Colonic mucosa (tissue), 4 donors: ENCODE data around the gene TXNIP. TPM values are rescaled to one million over a fixed set of nuclear protein-coding genes. Genes with fewer than 3 reads are reported as not detected.

Experiments
- DNase-seq: peaks from one replicate; pipeline ENCODE4 v3.0.0-alpha.2; 2020
- H3K27ac ChIP-seq: fragments of 200-600 bp; one replicate; pipeline ENCODE4 v1.8.0; 2021
- H3K27me3 ChIP-seq: fragments of 200-600 bp; one replicate; pipeline ENCODE4 v1.8.0; 2021
- H3K36me3 ChIP-seq: fragments of 200-600 bp; one replicate; pipeline ENCODE4 v1.8.0; 2021
- H3K4me1 ChIP-seq: fragments of 200-600 bp; one replicate; pipeline ENCODE4 v1.8.0; 2021; ENCODE audit warnings: mild to moderate bottlenecking
- H3K4me3 ChIP-seq: fragments of 200-600 bp; one replicate; pipeline ENCODE4 v1.8.0; 2021
- H3K9ac ChIP-seq, 2 donors: one replicate each; pipeline ENCODE4 v1.7.0; 2013; ENCODE audit warnings: control low read depth in 2 of 2, low read depth in 2 of 2, low read length in 2 of 2
- H3K9me3 ChIP-seq: fragments of 200-600 bp; one replicate; pipeline ENCODE4 v1.8.0; 2021
- intact Hi-C: fragments of 100-400 bp; cut with DNase I; formaldehyde crosslinking; loops from one replicate; pipeline ENCODE4 v1.14.1; 2022
- total RNA-seq, 2 donors: library from RNA; stranded (reverse); fragmentation: NEBNext Ultra II Directional in 1 of 2; extraction: Animal tissue kit (Norgen Biotek cat#: 25700) in 1 of 2; gene quantifications; one replicate each; pipeline ENCODE4 v1.2.1, GENCODE V29; 2021
- TF ChIP-seq, protein P1 (sequence below): fragments of 200-600 bp; IDR thresholded peaks from one replicate; pipeline ENCODE4 v1.8.0; 2022; ENCODE audit warnings: antibody characterized with exemption, mild to moderate bottlenecking
- donor health status: healthy.
- donor health status: DM: no; HTN: no; CAD: no.
- donor health status: DM: no; HTN: no; CAD: no.

TXNIP gene
- total RNA-seq, 2 donors from 2014 or later: 302 to 496 TPM

GRCh38 chr1:145962157-145963102, 33.9 kb downstream of the TXNIP start:
- Histone ChIP-seq H3K4me3 (peak overlapping the region; percentile 34), H3K36me3 (no peaks in the 10 kb centered on the region), H3K27me3 (peaks cover 25% of the 10 kb centered on the region), H3K9ac (peak overlapping the region; percentile 61 to 70), H3K9me3 (no peaks in the 10 kb centered on the region), H3K27ac (no peak overlapping the region), H3K4me1 (peaks cover 6% of the 10 kb centered on the region)
- no peak for DNase-seq
- TF ChIP-seq, protein P1, sequence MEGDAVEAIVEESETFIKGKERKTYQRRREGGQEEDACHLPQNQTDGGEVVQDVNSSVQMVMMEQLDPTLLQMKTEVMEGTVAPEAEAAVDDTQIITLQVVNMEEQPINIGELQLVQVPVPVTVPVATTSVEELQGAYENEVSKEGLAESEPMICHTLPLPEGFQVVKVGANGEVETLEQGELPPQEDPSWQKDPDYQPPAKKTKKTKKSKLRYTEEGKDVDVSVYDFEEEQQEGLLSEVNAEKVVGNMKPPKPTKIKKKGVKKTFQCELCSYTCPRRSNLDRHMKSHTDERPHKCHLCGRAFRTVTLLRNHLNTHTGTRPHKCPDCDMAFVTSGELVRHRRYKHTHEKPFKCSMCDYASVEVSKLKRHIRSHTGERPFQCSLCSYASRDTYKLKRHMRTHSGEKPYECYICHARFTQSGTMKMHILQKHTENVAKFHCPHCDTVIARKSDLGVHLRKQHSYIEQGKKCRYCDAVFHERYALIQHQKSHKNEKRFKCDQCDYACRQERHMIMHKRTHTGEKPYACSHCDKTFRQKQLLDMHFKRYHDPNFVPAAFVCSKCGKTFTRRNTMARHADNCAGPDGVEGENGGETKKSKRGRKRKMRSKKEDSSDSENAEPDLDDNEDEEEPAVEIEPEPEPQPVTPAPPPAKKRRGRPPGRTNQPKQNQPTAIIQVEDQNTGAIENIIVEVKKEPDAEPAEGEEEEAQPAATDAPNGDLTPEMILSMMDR: no peak
- intact Hi-C loops: no loop called here

DNA sequence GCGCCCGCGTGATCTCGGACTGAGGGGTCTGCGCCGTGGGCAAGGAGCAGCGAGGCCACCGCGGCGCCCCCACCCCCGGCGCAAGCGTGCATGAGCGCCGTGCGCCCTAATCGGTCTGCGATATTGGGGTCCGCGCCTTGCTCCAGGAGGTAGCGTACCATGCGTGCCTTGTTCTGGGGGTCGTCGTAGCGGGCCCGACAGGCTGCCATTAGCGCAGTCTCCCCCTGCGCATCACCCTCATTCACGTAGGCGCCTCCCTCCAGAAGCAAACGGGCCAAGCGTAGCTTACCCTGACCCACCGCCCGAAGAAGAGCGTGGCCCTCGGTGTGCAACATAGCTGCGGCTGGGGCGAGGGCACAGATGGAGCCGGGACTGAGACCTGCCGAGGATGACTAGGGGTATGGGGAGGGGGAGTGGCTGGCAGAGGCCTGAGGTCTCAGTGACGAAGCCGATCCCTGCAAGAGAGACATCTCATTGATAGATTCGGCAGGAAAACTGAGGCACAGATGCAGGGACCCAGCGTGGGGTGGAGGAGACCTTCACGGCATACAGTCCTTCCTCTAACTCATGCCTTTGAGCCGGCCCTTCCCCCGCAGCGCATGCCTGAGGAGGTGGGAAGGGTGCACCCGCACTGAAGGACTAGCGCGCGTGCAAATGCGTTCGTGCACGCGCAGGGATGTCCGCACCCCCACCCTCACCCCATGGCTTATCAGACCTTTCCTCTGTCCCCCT, 34.8 kb downstream of the TXNIP start:
- TF ChIP-seq, protein P1: no peak
- peaks cover 25% of the 10 kb centered on the region for H3K27me3 ChIP-seq
- H3K4me3 ChIP-seq: peak overlapping the region; percentile 34
- H3K9ac ChIP-seq: peak overlapping the region; percentile 61 to 70
- DNase-seq: peak; percentile 64
- peaks cover 6% of the 10 kb centered on the region for H3K4me1 ChIP-seq
- H3K9me3 ChIP-seq: no peaks in the 10 kb centered on the region
- no peaks in the 10 kb centered on the region for H3K36me3 ChIP-seq
- intact Hi-C loops: no loop called here
- H3K27ac ChIP-seq: no peak overlapping the region

DNA sequence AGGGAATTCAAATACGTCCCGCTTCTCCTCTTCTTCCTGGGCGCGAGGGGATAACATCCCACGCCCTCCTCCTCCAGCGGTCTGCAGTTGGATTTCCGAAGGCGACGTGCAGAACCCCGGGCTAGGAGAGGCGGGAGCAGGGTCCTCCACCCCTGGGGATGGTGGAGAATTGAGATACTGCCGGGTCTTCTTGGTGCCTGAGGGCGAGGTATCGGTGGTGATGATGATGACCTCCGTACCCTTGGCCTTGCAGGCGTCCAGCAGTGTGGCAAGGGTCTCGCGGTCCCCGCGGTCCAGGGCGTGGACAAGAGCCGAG, 35.3 kb downstream of the TXNIP start:
- H3K36me3 ChIP-seq: no peaks in the 10 kb centered on the region
- TF ChIP-seq, protein P1: no peak
- DNase-seq: no peak
- H3K9me3 ChIP-seq: no peaks in the 10 kb centered on the region
- H3K27ac ChIP-seq: peak overlapping the region; percentile 65
- H3K27me3 ChIP-seq: peaks cover 25% of the 10 kb centered on the region
- intact Hi-C loops: no loop called here
- peak overlapping the region; percentile 61 to 70 for H3K9ac ChIP-seq
- H3K4me3 ChIP-seq: peak overlapping the region; percentile 34
- peaks cover 6% of the 10 kb centered on the region for H3K4me1 ChIP-seq

DNA sequence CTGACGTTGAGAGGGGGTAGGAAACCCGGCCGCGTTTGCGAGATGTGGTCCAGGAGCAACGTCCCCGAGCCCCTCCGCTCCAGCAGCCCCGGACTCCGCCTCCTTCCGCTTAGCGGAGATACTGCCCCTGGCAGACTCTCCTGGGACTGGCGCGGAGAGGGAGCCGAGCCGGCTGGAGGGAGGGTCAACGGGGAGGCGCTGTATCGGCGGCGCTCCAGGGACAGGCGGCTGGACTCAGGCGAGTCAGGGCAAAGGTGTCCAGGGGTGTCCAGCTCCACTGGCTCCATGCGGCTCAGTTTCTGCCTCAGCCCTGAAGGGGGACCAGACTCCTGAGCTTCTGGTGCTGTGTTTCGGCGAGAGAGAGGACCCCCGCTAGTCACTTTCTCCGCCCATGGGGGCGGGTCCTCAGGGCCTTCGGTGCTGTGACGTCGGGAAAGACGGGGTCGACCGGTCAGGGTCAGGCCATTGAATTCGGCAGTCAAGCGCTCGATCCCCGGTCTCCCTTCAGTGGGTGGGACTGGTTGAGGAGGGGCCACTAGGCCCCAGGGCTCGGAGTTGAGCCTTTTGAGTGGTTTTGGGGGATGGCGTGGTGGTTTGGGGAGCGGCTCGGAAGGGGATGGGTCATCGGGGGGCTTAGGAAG, 35.8 kb downstream of the TXNIP start:
- peak overlapping the region; percentile 61 to 70 for H3K9ac ChIP-seq

More for the DNA sequence above, 35.8 kb downstream of the TXNIP start:
- Histone ChIP-seq H3K4me1 (peaks cover 10% of the 10 kb centered on the region), H3K36me3 (no peaks in the 10 kb centered on the region), H3K27me3 (peaks cover 25% of the 10 kb centered on the region), H3K9me3 (no peaks in the 10 kb centered on the region), H3K4me3 (peak overlapping the region; percentile 34), H3K27ac (peak overlapping the region; percentile 65)
- intact Hi-C loops: no loop called here
- TF ChIP-seq, protein P1: no peak
- peak; percentile 74 for DNase-seq
